GM10847 (cell line): ENCODE results near the gene ITGAD.

Experiments used
- POLR2A ChIP-seq: IDR thresholded peaks from 2 replicates; pipeline ENCODE4 v1.6.1; 2011; ENCODE audit not compliant: insufficient read length; ENCODE audit errors: extremely low read depth

Gene ITGAD

GRCh38 chr16:31430380-31431052 lies 37.4 kb downstream of the ITGAD start:
- no peak for TF ChIP-seq POLR2A

DNA sequence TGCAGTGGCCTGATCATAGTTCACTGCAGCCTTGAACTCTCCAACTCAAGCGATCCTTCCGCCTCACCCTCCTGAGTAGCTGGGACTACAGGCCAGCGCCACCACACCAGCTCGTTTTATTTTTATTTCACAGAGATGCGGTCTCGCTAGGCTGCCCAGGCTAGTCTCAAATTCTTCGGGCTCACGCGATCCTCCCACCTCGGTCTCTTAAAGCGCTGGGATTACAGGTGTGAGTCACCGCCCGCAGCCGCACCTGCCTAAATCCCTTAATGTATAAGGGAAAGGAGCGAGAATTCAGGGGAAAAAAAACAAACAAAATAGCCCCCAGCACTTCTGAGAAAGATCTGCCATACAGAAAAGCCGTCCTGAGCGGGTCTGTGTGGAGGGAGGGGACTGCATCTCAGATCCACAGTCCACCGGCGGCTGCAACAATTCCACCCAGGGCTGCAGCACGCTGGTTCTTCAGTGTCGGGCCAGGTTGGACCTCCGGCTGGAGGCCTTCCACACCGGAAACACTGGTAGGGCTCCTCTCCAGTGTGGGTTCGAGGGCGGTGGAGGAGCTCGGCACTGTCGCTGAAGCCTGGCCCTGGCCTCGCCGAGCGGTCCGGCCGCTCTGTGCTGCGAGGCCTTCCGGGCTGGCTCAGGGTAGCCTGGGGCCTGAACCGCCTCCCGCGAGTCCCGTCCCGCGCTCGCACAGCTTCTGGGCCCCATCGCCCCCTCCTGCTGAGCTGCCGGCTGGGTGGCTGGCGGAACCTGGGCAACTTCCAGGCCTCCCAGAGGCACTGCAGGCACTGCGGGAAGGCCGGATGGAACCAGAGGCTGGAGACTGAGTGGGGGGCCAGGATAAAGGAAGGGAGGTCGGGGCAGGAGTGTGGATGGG lies 42.4 kb downstream of the ITGAD start:
- no peak for TF ChIP-seq POLR2A

- no peak for TF ChIP-seq POLR2A
Observed at GRCh38 chr16:31436221-31437045, 43.3 kb downstream of the ITGAD start.

GRCh38 chr16:31438414-31438813 lies 45.3 kb downstream of the ITGAD start:
- no peak for TF ChIP-seq POLR2A

GRCh38 chr16:31439519-31439918 lies 46.4 kb downstream of the ITGAD start:
- TF ChIP-seq POLR2A = no peak

- no peak for TF ChIP-seq POLR2A
Observed at GRCh38 chr16:31440516-31441184, 47.5 kb downstream of the ITGAD start.

GRCh38 chr16:31441956-31442355 lies 48.8 kb downstream of the ITGAD start:
- TF ChIP-seq POLR2A = no peak

GRCh38 chr16:31451201-31451600 lies 58.1 kb downstream of the ITGAD start:
- no peak for TF ChIP-seq POLR2A

GRCh38 chr16:31451681-31452351 lies 58.7 kb downstream of the ITGAD start:
- TF ChIP-seq POLR2A = no peak

DNA sequence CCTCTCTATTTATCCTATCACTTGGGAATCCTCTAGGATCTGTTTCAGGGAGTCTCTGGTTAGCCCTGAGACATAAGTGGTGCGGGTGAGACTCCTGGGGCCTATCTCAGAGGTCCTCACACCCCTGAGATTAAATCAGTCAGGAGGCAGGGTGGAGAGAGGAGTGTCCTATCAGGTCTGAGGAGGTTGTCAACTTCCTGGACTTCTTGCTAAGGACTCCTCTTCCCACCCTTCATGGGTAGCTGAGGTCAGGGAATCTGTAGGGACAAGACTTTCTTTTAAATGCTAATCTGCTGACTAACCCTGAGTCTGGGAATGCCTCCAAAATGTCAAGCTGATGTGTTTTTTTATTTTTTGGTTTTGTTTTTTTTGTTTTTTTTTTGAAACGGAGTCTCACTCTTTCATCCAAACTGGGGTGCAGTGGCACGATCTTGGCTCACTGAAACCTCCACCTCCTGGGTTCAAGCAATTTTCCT lies 59.5 kb downstream of the ITGAD start:
- TF ChIP-seq POLR2A = no peak

DNA sequence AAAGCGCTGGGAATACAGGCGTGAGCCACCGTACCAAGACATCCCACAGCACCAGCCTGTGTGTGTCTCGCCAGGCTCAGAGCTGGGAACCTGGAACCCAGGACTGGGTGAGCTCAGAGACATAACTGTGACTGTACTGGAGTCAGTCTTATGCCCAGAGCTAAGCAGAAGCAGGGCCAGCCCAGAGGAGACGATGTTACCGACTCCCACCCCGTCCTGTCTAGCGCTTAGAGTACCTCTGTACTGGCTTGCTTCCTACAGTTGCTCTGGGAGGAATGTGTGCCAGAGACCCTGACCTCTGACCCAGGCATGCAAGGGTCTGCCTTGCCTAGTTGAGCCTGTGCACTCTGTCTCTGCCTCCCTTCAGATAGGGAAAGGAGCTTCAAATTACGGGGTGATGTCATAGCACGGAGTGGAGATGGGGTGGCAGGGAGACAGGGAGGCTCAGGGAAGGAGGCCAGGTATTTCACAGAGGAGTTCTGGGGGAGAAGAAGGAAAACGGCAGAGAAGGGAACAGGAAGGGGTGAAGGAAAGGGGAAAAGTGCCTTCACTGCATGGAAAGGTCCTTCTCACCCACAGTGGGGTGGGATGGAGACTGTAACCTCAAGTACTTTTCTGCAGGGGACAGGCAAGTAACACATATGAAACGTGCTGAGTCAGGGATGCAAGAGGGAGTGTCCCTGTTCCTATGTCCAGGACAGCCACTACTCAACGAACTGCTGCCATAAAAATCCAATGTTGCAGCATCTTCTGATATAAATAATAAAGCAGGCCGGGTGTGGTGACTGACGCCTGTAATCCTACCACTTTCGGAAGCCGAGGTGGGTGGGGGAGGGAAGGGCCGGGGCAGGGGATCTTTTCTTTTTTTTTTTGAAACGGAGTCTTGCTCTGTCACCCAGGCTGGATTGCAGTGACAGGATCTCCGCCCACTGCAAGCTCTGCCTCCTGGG lies 60.4 kb downstream of the ITGAD start:
- TF ChIP-seq POLR2A = no peak

GRCh38 chr16:31455601-31456314 lies 62.6 kb downstream of the ITGAD start:
- no peak for TF ChIP-seq POLR2A

GRCh38 chr16:31456988-31457360 lies 63.8 kb downstream of the ITGAD start:
- TF ChIP-seq POLR2A = no peak
